ENCODE results near the gene MYL12A. TPM values are rescaled to one million over a fixed set of nuclear protein-coding genes. Genes with fewer than 3 reads are reported as not detected.
A peak's percentile ranks its signal among the peaks of the same experiment; 100 is the strongest.
"Not testable (repeated sequence)": the region's sequence is repeated elsewhere in the genome, so short reads cannot be mapped to it uniquely, and the experiment has no call there.

Gene MYL12A
- total RNA-seq, 2 donors from 2014 or later: 392 to 483 TPM

DNA sequence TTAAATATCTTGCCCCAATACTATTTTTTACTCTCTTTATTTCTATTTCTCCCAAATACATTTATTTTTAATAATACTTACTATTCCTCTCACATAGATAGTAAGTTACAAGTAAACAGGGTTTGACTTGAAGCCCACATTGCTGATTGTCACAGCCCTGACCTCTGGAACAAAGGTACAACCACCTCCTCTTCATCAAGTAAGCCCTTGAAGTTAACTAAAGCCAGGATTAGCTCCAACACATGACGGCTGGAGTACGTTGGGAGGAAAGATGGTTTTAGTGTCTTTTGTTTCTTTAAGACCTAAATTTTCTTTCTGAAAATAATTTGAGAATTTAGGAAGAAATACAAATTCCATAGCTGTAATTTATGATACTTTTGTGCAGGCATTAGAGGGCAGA, 28.8 kb upstream of the MYL12A start:
- no peak for ATAC-seq (replicated peaks)
- Mint-ChIP-seq H3K4me1 (peaks cover 10% of the 10 kb centered on the region), H3K9me3 (no peaks in the 10 kb centered on the region)

DNA sequence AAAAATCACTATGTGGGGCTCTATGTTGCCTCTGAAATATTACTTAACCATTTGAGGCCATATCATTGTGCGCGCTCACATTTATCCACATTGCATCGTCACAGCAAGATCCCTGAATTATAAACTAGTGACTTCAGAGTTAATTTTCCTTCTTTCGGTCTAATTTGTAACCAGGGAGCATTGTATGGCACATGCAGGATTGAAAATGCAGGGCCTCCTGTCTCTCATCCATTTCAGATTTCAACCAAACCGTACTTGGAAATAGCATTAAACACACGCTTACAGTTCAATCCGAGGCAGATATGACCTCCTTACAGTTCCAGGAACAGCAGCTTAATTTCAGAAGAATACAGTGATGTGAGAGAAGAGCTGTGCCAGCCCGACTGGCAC, 28.4 kb upstream of the MYL12A start:
- Mint-ChIP-seq H3K4me1 (peaks cover 10% of the 10 kb centered on the region), H3K27me3 (no peaks in the 10 kb centered on the region), H3K9me3 (no peaks in the 10 kb centered on the region), H3K36me3 (ENCODE audit: low read depth) (no peaks in the 10 kb centered on the region), H3K27ac (no peak overlapping the region), H3K4me3 (peak overlapping the region; percentile 17)
- peak; percentile 26 for ATAC-seq (replicated peaks)

More for the DNA sequence above, 28.8 kb upstream of the MYL12A start:
- Mint-ChIP-seq H3K27ac (no peak overlapping the region), H3K4me3 (no peak overlapping the region), H3K36me3 (ENCODE audit: low read depth) (no peaks in the 10 kb centered on the region), H3K27me3 (no peaks in the 10 kb centered on the region)

DNA sequence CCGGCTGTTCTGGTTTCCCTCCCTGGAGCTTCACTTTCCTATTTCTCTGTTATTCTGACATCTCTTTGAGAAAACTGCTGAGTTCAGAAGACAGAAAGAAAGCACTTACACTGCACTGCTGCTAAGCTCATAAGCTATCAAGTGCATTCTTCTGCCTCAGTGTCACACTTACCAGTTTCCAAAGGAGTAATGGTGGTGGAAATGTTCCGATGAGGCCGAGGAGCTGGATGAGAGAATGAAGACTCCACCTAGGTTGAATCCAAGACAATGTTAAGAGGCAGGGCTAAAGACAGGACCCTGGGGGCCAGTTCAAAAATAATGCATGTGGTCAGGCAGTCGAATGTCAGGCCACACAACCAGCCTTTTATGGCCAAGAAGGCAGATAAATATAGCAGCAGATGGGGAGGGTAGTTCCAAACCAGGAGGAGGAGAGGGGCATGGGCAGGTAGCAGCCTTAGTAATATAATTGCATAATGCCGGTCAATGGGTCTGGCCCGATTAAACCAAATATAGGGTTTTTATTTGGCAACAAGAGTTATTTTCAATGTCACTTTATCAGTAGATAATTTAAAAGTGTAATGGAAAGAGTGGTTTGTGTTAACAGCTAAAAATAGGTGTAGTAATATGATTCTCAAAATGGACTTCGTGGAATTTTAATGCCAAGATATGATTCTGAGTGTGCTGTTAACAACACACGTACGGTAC, 27.8 kb upstream of the MYL12A start, which contains the start of gene MYOM1:
Gene MYOM1, minus strand, starts transcription at position 338 of the 705 bp plus-strand sequence. CDS start 4,745 bp downstream, outside the sequence.
- Mint-ChIP-seq H3K4me3 (peak within 1 kb of the TSS; percentile 17), H3K4me1 (peaks cover 10% of the 10 kb centered on the region), H3K36me3 (ENCODE audit: low read depth) (no peaks in the 10 kb centered on the region), H3K27ac (no peak within 1 kb of the TSS), H3K9me3 (no peaks in the 10 kb centered on the region), H3K27me3 (no peaks in the 10 kb centered on the region)
- no peak for ATAC-seq (replicated peaks)

DNA sequence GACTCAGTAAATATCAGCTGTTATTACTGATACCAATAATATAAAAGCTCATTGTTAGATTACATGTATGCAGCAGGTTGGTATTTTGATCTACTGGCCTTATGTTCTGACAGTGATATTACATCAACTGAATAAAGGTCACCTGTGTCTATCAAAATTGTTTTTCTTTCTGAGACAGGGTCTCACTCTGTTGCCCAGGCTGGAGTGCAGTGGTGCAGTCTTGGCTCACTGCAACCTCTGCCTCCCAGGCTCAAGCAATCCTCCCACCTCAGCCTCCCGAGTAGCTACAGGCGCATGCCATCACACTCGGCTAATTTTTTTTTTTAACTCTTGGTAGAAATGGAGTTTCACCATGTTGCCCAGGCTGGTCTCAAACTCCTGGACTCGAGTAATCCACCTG, 26.7 kb upstream of the MYL12A start:
- H3K36me3 Mint-ChIP-seq (ENCODE audit: low read depth); H3K4me3 Mint-ChIP-seq; H3K9me3 Mint-ChIP-seq; H3K27ac Mint-ChIP-seq; ATAC-seq (replicated peaks); H3K27me3 Mint-ChIP-seq: not testable (repeated sequence)
- H3K4me1 Mint-ChIP-seq: peaks cover 10% of the 10 kb centered on the region

DNA sequence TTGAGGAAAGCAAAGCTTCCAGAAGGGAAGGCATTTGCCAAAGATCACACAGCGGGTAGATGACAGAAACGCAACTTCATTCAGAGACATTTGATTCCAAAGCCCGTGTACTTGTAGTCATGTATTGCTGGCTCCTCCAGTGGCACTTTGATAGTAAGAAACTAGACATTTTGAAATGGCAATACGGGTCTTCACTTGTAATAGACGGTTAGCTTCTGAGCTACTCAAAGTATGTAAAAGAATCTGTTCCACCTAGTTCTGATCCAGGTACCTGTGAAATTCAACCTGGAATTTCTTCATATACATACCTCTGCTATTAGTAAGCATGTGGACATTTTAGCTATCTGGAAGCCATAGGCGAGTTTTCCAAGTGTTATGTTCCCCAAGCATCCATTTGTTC, 26.1 kb upstream of the MYL12A start:
- H3K27me3 Mint-ChIP-seq: no peaks in the 10 kb centered on the region
- H3K4me3 Mint-ChIP-seq: no peak overlapping the region
- H3K9me3 Mint-ChIP-seq: no peaks in the 10 kb centered on the region
- H3K27ac Mint-ChIP-seq: no peak overlapping the region
- no peak for ATAC-seq (replicated peaks)
- H3K36me3 Mint-ChIP-seq (ENCODE audit: low read depth): no peaks in the 10 kb centered on the region
- H3K4me1 Mint-ChIP-seq: peaks cover 10% of the 10 kb centered on the region

DNA sequence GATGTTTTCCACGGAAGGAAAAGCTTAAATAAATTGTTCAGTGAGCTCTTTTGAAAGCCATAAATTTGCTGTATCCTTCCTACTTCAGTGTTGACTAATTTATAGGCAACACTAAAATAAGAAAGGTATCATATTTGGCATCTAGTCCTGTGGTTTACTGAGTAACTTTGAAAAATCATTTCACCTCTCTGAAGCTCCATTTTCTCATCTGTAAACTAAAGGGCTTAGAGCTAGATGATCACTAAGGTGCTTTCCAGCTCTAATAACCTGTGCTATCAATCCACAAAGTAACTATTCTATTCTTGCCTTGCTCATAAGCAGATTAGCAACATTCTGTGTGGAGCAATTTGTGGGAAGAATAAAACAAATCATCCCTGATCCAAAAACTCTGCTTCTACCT, 24.2 kb upstream of the MYL12A start:
- Mint-ChIP-seq H3K9me3 (no peaks in the 10 kb centered on the region), H3K27ac (no peak overlapping the region), H3K27me3 (no peaks in the 10 kb centered on the region), H3K36me3 (ENCODE audit: low read depth) (no peaks in the 10 kb centered on the region), H3K4me3 (no peak overlapping the region), H3K4me1 (peaks cover 10% of the 10 kb centered on the region)
- ATAC-seq (replicated peaks): peak; percentile 84

DNA sequence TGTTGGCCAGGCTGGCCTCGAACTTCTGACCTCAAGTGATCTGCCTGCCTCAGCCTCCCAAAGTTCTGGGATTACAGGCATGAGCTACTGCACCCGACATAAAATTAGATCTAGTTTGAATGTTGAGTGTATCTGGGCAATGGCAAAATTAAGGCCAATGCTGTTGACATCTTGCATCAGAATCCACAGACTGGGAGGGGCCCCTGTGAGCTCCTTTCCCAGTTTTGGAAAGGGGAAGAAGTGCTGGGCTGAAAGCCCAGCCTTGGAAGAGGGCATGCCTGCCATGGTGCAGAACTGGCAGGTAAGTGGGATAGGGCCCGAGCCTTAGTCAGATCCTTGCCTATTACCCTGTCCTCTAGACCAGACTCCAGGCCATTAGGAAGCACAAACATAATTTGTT, 23.4 kb upstream of the MYL12A start:
- Mint-ChIP-seq H3K36me3 (ENCODE audit: low read depth) (no peaks in the 10 kb centered on the region), H3K4me3 (no peak overlapping the region), H3K4me1 (peaks cover 10% of the 10 kb centered on the region), H3K9me3 (no peaks in the 10 kb centered on the region), H3K27me3 (no peaks in the 10 kb centered on the region), H3K27ac (no peak overlapping the region)
- ATAC-seq (replicated peaks): no peak

DNA sequence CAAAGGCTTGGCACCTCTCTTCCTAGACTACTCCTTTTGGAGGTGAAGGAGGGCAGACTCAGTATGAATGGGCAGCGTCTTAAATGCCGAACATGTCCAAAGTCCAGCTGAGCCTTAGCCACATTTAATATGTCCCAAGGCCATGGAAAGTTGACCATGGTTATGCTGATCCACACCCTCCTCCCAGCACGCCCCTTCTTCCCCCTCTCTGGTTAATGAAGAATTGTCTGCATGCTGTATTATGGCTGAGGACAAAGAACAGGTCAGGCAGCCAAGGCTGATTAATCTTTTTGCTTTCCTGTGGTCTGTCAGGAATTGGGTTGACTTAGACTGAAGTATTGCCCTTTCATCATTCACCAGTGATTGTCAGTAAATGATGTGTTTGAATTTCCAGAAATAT, 22.0 kb upstream of the MYL12A start:
- no peak overlapping the region for H3K27ac Mint-ChIP-seq
- no peaks in the 10 kb centered on the region for H3K36me3 Mint-ChIP-seq (ENCODE audit: low read depth)
- H3K9me3 Mint-ChIP-seq: no peaks in the 10 kb centered on the region
- no peak overlapping the region for H3K4me3 Mint-ChIP-seq
- no peaks in the 10 kb centered on the region for H3K27me3 Mint-ChIP-seq
- peaks cover 5% of the 10 kb centered on the region for H3K4me1 Mint-ChIP-seq
- no peak for ATAC-seq (replicated peaks)

DNA sequence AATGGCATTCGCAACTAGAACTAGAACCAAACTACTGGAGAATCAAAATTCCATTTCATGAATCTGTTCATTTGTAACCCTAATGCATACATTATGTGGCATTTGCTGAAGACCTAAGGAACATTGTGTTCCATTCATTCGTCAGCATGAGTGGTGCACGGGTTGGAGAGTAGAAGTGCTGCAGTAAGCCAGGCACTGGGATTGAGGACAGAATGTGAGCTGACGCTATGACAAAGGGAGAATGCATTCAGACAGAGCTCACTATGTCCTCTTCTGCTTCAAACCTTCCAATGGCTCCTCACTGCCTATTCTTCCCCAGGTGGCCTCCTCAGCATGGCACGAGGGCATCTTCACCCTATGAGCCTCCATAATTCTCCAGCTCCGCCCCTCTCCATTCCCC, 21.6 kb upstream of the MYL12A start:
- no peak overlapping the region for H3K27ac Mint-ChIP-seq
- H3K27me3 Mint-ChIP-seq: no peaks in the 10 kb centered on the region
- no peak overlapping the region for H3K4me3 Mint-ChIP-seq
- peaks cover 5% of the 10 kb centered on the region for H3K4me1 Mint-ChIP-seq
- H3K9me3 Mint-ChIP-seq: no peaks in the 10 kb centered on the region
- no peak for ATAC-seq (replicated peaks)
- no peaks in the 10 kb centered on the region for H3K36me3 Mint-ChIP-seq (ENCODE audit: low read depth)

DNA sequence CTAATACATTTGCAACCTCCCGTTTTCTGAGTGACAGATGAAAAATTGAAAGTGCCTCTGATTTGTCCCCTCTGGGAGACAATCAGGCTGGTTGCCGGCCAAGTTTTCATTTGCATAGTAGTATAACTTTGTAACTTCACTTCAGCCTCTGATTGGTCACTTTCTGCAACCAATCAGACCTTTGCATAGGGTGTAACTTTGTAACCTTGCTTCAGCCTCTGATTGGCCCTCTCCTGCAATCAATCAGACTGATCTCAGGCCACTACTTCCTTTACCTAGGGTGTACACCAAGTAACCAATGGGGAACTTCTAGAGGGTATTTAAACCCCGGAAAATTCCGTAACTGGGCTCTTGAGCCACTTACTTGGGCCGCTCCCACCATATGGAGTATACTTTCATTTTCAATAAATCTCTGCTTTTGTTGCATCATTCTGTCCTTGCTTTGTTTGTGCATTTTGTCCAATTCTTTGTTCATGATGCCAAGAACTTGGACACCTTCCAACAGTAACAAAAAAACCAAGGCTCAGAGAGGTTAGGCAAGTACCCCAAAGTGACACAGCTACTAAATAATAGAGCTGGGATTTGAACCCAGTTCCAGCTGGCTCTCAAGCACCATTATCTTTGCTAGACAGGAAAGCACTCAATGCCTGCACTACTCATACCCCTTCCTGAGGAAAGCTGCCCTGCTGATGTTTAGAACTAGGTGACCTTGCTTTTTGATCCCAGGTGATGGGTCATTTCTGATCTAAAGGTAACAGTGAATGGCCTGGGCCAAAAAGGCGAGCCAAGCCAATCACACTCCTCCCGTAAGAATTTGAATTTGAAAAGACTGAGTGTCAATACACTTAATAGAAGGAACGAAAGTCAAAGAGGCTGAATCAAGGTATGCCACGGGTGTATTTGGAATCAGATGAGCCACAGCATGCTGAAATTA, 16.9 kb upstream of the MYL12A start:
- no peaks in the 10 kb centered on the region for H3K36me3 Mint-ChIP-seq (ENCODE audit: low read depth)
- H3K27me3 Mint-ChIP-seq: no peaks in the 10 kb centered on the region
- ATAC-seq (replicated peaks): no peak
- H3K4me3 Mint-ChIP-seq: no peak overlapping the region
- H3K4me1 Mint-ChIP-seq: no peaks in the 10 kb centered on the region
- H3K27ac Mint-ChIP-seq: no peak overlapping the region
- no peaks in the 10 kb centered on the region for H3K9me3 Mint-ChIP-seq

DNA sequence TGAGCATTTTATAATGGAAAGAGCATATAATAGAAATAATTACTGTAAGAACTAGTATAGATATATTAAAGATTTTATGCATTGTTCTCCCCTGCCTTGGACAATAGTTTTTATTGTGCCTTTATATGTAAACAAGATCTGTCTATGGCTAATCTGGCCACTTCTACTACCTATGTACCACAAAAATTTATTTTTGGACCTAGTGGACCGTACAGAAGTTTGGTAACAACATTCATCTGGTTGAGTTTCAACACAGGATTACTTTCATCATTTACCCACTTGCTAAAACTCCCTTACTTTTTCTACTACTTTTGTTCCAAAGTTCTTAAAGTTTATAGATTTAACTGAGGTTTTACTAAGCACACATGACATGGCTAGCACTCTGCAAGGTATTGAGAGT, 14.6 kb upstream of the MYL12A start:
- Mint-ChIP-seq H3K4me1 (no peaks in the 10 kb centered on the region), H3K36me3 (ENCODE audit: low read depth) (no peaks in the 10 kb centered on the region), H3K4me3 (no peak overlapping the region), H3K27ac (no peak overlapping the region), H3K9me3 (no peaks in the 10 kb centered on the region), H3K27me3 (no peaks in the 10 kb centered on the region)
- ATAC-seq (replicated peaks): no peak

DNA sequence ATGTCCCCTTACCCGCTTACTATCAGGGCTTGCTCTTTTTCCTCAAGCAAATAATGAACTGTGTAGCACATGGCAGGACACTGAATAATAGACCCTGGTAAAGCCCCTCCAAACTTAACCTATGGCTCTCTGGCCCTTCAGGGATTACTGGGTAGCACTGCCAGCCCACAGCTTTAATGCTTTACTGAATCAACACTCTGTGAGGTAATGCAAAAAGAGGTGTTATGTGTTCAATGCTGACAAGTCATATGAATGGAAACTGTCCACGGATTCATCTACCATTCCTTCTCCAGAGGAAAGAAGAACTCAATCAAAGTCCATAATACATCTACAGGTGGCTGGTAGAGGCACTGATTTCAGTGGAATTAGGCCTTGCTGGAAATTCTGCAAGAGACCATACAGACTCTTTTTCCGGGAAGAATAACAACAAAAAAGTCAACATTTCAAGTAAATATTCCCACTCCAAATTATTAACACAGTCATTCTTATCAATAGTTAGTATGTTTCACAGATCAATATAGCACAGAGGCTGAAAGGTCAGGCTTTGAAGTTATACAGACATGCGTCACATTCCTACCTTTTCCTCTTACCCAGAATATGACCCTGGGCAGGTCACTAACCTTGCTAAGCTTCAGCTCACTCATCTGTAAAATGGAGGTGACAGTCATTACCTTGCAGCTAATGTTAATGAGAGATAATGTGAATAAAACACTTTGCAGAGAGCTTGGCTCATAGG, 14.0 kb upstream of the MYL12A start:
- no peaks in the 10 kb centered on the region for H3K9me3 Mint-ChIP-seq
- H3K4me3 Mint-ChIP-seq: no peak overlapping the region
- H3K4me1 Mint-ChIP-seq: peaks cover 1% of the 10 kb centered on the region
- no peak overlapping the region for H3K27ac Mint-ChIP-seq
- H3K36me3 Mint-ChIP-seq (ENCODE audit: low read depth): no peaks in the 10 kb centered on the region
- no peaks in the 10 kb centered on the region for H3K27me3 Mint-ChIP-seq
- ATAC-seq (replicated peaks): no peak

DNA sequence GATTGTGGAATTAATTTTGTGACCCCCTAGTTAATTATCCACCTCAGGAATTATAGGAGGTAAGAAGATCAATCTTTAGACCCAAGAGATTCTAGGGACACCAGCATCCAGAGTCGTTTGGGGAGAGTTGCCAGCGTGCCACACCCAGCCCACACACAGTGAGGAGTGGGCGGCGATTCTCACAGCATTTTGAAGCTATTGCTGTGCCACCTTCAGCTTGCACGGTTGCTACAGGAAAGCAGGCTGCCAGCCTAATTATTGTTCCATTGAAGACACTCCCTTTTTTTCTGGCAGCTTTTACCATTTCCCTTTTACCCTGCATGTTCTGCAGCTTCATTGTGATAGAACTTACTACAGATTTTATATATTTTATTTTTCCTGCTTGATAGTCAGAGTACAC, 13.1 kb upstream of the MYL12A start:
- peaks cover 8% of the 10 kb centered on the region for H3K4me1 Mint-ChIP-seq
- no peak overlapping the region for H3K27ac Mint-ChIP-seq
- H3K4me3 Mint-ChIP-seq: no peak overlapping the region
- no peaks in the 10 kb centered on the region for H3K9me3 Mint-ChIP-seq
- no peak for ATAC-seq (replicated peaks)
- no peaks in the 10 kb centered on the region for H3K36me3 Mint-ChIP-seq (ENCODE audit: low read depth)
- no peaks in the 10 kb centered on the region for H3K27me3 Mint-ChIP-seq

DNA sequence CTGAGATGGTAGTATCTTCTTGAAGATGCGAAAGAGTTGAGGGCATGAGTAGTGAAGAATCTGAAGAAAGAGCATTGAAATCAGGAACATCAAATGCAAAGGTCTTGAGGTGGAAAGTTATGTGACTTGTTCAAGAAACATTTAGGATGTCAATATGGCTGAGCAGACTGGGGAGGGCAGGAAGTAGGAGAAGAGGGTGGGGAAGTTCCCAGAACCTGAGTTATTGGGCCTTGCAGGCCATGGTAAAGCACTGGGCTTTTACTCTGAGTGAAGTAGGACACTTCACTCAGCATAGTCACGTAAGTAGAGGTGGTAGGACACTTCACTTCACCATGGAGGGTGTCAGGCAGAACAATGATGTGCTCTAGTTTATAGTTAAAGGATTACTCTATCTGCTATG, 11.8 kb upstream of the MYL12A start:
- no peaks in the 10 kb centered on the region for H3K36me3 Mint-ChIP-seq (ENCODE audit: low read depth)
- peaks cover 8% of the 10 kb centered on the region for H3K4me1 Mint-ChIP-seq

More for the DNA sequence above, 11.8 kb upstream of the MYL12A start:
- Mint-ChIP-seq H3K4me3 (no peak overlapping the region), H3K27ac (no peak overlapping the region), H3K9me3 (no peaks in the 10 kb centered on the region), H3K27me3 (no peaks in the 10 kb centered on the region)
- ATAC-seq (replicated peaks): no peak

All from activated T-helper 17 cell treated with anti-CD3 and anti-CD28 coated beads, Interleukin-2, amount 50 U/mL, for 72 hours (primary cell).